GM18868 (cell line): ENCODE measurements around the gene LMOD3.

Experiments
- ATAC-seq: cut with Tn5 transposase; IDR thresholded peaks from one replicate; pipeline ENCODE4 v1.9.1; 2021; ENCODE audit warnings: mild to moderate bottlenecking, moderate library complexity; ENCODE audit not compliant: unreplicated experiment

The LMOD3 gene

GRCh38 chr3:69065318-69065964, 57.0 kb downstream of the LMOD3 start:
- no peak for ATAC-seq

- no peak for ATAC-seq
These were observed 58.8 kb downstream of the LMOD3 start for GRCh38 chr3:69063636-69064035.

- ATAC-seq, result no peak
These were observed 62.7 kb downstream of the LMOD3 start for GRCh38 chr3:69059688-69060087.

GRCh38 chr3:69058947-69059224, 63.5 kb downstream of the LMOD3 start:
- no peak for ATAC-seq

- peak; percentile 100 for ATAC-seq
These were observed 64.0 kb downstream of the LMOD3 start for GRCh38 chr3:69058180-69058946.
